Measurements from ENCODE around the gene L1TD1. TPM values are rescaled to one million over a fixed set of nuclear protein-coding genes. Genes with fewer than 3 reads are reported as not detected.
"Not testable (repeated sequence)": the region's sequence is repeated elsewhere in the genome, so short reads cannot be mapped to it uniquely, and the experiment has no call there.

The L1TD1 gene
- total RNA-seq, 3 donors from 2014 or later: 0.16 to 0.66 (median 0.59) TPM

GRCh38 chr1:62218604-62219003 is 24.0 kb downstream of the L1TD1 start:
- H3K27me3 ChIP-seq: no peaks in the 10 kb centered on the region
- no peaks in the 10 kb centered on the region for H3K9me3 ChIP-seq
- no peak overlapping the region for H3K4me3 ChIP-seq
- H3K4me1 ChIP-seq: no peaks in the 10 kb centered on the region
- H3K36me3 ChIP-seq: no peaks in the 10 kb centered on the region
- intact Hi-C loops (cut with DNase I; ENCODE audit: low total_unique reads): no loop called here
- TF ChIP-seq, protein P1, sequence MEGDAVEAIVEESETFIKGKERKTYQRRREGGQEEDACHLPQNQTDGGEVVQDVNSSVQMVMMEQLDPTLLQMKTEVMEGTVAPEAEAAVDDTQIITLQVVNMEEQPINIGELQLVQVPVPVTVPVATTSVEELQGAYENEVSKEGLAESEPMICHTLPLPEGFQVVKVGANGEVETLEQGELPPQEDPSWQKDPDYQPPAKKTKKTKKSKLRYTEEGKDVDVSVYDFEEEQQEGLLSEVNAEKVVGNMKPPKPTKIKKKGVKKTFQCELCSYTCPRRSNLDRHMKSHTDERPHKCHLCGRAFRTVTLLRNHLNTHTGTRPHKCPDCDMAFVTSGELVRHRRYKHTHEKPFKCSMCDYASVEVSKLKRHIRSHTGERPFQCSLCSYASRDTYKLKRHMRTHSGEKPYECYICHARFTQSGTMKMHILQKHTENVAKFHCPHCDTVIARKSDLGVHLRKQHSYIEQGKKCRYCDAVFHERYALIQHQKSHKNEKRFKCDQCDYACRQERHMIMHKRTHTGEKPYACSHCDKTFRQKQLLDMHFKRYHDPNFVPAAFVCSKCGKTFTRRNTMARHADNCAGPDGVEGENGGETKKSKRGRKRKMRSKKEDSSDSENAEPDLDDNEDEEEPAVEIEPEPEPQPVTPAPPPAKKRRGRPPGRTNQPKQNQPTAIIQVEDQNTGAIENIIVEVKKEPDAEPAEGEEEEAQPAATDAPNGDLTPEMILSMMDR (IDR thresholded peaks at IDR 0.05): no peak
- TF ChIP-seq POLR2A (IDR thresholded peaks at IDR 0.05) (no peak), POLR2AphosphoS5 (IDR thresholded peaks at IDR 0.05) (no peak)
- DNase-seq (ENCODE audit: low spot score in 2 of 2): no peak
- H3K27ac ChIP-seq: no peak overlapping the region

- H3K4me3 ChIP-seq; H3K27ac ChIP-seq; intact Hi-C loops (cut with DNase I; ENCODE audit: low total_unique reads); H3K9me3 ChIP-seq; DNase-seq (ENCODE audit: low spot score in 2 of 2); H3K36me3 ChIP-seq; H3K27me3 ChIP-seq; H3K4me1 ChIP-seq: not testable (repeated sequence)
These were observed 25.8 kb downstream of the L1TD1 start for GRCh38 chr1:62220456-62220855.

DNA sequence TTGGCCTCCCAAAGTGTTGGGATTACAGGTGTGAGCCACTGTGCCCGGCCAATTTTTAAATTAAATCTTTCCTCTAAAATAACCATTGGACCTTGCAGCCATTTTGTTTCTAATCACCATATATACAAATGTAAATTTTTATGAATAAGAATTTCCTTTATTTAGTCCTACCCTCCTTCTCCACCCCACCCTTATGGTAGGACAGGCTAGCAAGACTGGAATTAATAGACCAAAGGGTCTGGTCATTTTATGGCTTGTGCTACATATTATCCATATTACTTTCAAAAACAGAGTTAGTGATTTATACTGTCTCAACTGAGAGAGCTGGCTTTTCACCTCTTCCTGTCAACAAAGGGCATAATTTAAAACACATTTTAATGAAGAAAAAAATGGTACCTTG is 26.5 kb downstream of the L1TD1 start:
- H3K36me3 ChIP-seq: no peaks in the 10 kb centered on the region
- no peak for DNase-seq (ENCODE audit: low spot score in 2 of 2)
- no peaks in the 10 kb centered on the region for H3K27me3 ChIP-seq
- intact Hi-C loops (cut with DNase I; ENCODE audit: low total_unique reads): no loop called here
- no peaks in the 10 kb centered on the region for H3K4me1 ChIP-seq
- H3K27ac ChIP-seq: no peak overlapping the region
- TF ChIP-seq, protein P1 (IDR thresholded peaks at IDR 0.05): no peak
- TF ChIP-seq POLR2AphosphoS5 (IDR thresholded peaks at IDR 0.05) (no peak), POLR2A (IDR thresholded peaks at IDR 0.05) (no peak)
- no peaks in the 10 kb centered on the region for H3K9me3 ChIP-seq
- no peak overlapping the region for H3K4me3 ChIP-seq

- no peaks in the 10 kb centered on the region for H3K27me3 ChIP-seq
- intact Hi-C loops (cut with DNase I; ENCODE audit: low total_unique reads): no loop called here
- no peak overlapping the region for H3K4me3 ChIP-seq
- H3K4me1 ChIP-seq: no peaks in the 10 kb centered on the region
- TF ChIP-seq POLR2AphosphoS5 (IDR thresholded peaks at IDR 0.05): no peak
- TF ChIP-seq POLR2A (IDR thresholded peaks at IDR 0.05): no peak
- TF ChIP-seq, protein P1 (IDR thresholded peaks at IDR 0.05): no peak
- no peaks in the 10 kb centered on the region for H3K36me3 ChIP-seq
- DNase-seq (ENCODE audit: low spot score in 2 of 2): no peak
- no peaks in the 10 kb centered on the region for H3K9me3 ChIP-seq
- no peak overlapping the region for H3K27ac ChIP-seq
These were observed 27.7 kb downstream of the L1TD1 start for GRCh38 chr1:62222321-62222720.

GRCh38 chr1:62224182-62224581 is 29.5 kb downstream of the L1TD1 start:
- H3K27me3 ChIP-seq: no peaks in the 10 kb centered on the region

More at GRCh38 chr1:62224182-62224581, 29.5 kb downstream of the L1TD1 start:
- H3K36me3 ChIP-seq: no peaks in the 10 kb centered on the region
- H3K27ac ChIP-seq: no peak overlapping the region
- no peak for DNase-seq (ENCODE audit: low spot score in 2 of 2)
- H3K4me3 ChIP-seq: no peak overlapping the region
- intact Hi-C loops (cut with DNase I; ENCODE audit: low total_unique reads): no loop called here
- H3K9me3 ChIP-seq: no peaks in the 10 kb centered on the region
- no peak for TF ChIP-seq POLR2A (IDR thresholded peaks at IDR 0.05)
- TF ChIP-seq, protein P1 (IDR thresholded peaks at IDR 0.05): no peak
- no peak for TF ChIP-seq POLR2AphosphoS5 (IDR thresholded peaks at IDR 0.05)
- H3K4me1 ChIP-seq: no peaks in the 10 kb centered on the region

Measured in breast epithelium (tissue), 4 donors.